ENCODE results near the gene DOCK4.

- TF ChIP-seq MAX (IDR thresholded peaks at IDR 0.05), result no peak
- TF ChIP-seq EP300 (IDR thresholded peaks at IDR 0.05; ENCODE audit: borderline replicate concordance), result no peak
- TF ChIP-seq RAD21 (IDR thresholded peaks at IDR 0.05; ENCODE audit: low read depth), result no peak
Measured at GRCh38 chr7:111931016-111931517, 275.1 kb downstream of the DOCK4 start.
